DND-41 (cell line): ENCODE results near the gene SATB1.

Source experiments
- CTCF ChIP-seq: IDR thresholded peaks from 2 replicates; pipeline ENCODE4 v1.5.1; 2012; ENCODE audit warnings: borderline replicate concordance, low read length, moderate library complexity, mild to moderate bottlenecking; ENCODE audit not compliant: poor library complexity, severe bottlenecking; ENCODE audit errors: extremely low read depth
- EZH2 ChIP-seq: IDR thresholded peaks from 3 replicates; pipeline ENCODE4 v1.6.1; 2012; ENCODE audit warnings: borderline replicate concordance, low read depth, mild to moderate bottlenecking, moderate library complexity, low read length, inconsistent platforms; ENCODE audit not compliant: severe bottlenecking

- no peak for TF ChIP-seq CTCF
- no peak for TF ChIP-seq EZH2
Observed at GRCh38 chr3:18416332-18416731, 8.8 kb downstream of the SATB1 start.
